Measurements from ENCODE around the gene TSPAN11.

DNA sequence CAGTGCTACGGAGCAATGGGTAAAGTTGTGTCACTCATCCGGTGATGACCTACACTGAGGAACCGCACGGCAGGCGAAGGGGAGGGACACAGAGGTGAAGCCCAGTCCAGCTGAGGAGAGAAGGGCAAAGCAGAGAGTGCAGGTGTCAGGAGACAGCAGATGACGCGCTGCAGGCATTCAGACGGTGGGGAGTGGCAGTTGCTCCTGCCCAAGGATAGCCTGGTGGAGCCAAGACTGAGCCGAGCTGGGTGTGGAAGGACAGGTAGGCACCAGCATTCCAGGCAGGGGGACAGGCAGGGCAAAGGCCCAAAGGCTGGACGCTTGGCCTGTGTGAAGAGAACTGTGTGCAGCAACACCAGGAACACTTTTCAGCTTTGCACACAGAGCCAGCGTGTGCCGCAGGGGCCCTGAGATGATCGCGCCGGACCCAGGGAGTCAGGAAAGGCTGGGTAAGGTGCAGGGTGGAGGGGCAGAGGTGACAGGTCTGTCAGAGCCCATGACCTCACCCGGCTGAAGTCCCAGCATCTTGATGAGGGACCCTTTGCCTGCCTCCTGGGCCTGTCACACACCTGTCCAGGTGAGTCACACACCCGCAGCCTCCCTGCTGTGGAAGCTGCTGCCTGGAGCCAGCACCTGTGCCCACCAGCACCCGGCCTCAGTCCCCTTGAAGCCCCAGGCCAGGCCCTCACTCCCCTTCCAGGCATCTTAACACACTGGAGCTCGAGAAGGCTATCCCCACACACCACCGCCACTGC lies 48.4 kb downstream of the TSPAN11 start:
- TF ChIP-seq, protein P1, sequence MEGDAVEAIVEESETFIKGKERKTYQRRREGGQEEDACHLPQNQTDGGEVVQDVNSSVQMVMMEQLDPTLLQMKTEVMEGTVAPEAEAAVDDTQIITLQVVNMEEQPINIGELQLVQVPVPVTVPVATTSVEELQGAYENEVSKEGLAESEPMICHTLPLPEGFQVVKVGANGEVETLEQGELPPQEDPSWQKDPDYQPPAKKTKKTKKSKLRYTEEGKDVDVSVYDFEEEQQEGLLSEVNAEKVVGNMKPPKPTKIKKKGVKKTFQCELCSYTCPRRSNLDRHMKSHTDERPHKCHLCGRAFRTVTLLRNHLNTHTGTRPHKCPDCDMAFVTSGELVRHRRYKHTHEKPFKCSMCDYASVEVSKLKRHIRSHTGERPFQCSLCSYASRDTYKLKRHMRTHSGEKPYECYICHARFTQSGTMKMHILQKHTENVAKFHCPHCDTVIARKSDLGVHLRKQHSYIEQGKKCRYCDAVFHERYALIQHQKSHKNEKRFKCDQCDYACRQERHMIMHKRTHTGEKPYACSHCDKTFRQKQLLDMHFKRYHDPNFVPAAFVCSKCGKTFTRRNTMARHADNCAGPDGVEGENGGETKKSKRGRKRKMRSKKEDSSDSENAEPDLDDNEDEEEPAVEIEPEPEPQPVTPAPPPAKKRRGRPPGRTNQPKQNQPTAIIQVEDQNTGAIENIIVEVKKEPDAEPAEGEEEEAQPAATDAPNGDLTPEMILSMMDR (IDR thresholded peaks at IDR 0.05; ENCODE audit: insufficient read depth, low read depth, low read length): no peak
- no peak for TF ChIP-seq EZH2 (IDR thresholded peaks at IDR 0.05; ENCODE audit: insufficient read depth, low read length)

Data from astrocyte (in vitro differentiated cells and primary cell).